GM18517 (cell line): ENCODE data around the gene FLOT2.
"Not testable (repeated sequence)": the region's sequence is repeated elsewhere in the genome, so short reads cannot be mapped to it uniquely, and the experiment has no call there.

Source experiments
- ATAC-seq: cut with Tn5 transposase; IDR thresholded peaks from one replicate; pipeline ENCODE4 v1.9.1; 2021; ENCODE audit warnings: mild to moderate bottlenecking, moderate library complexity; ENCODE audit not compliant: unreplicated experiment

Gene FLOT2

GRCh38 chr17:28896491-28896883 is 1.0 kb downstream of the FLOT2 start:
- no peak for ATAC-seq

GRCh38 chr17:28895794-28896447 is 1.6 kb downstream of the FLOT2 start:
- no peak for ATAC-seq

GRCh38 chr17:28893248-28894183 is 4.0 kb downstream of the FLOT2 start:
- not testable (repeated sequence) for ATAC-seq

- no peak for ATAC-seq
Observed at GRCh38 chr17:28892024-28892423, 5.5 kb downstream of the FLOT2 start.

- no peak for ATAC-seq
Observed at GRCh38 chr17:28891201-28891600, 6.3 kb downstream of the FLOT2 start.

GRCh38 chr17:28889996-28890395 is 7.5 kb downstream of the FLOT2 start:
- no peak for ATAC-seq

- ATAC-seq: no peak
Observed at GRCh38 chr17:28888832-28889231, 8.7 kb downstream of the FLOT2 start.

- no peak for ATAC-seq
Observed at GRCh38 chr17:28887871-28888471, 9.6 kb downstream of the FLOT2 start.

- no peak for ATAC-seq
Observed at GRCh38 chr17:28885951-28886350, 11.6 kb downstream of the FLOT2 start.

GRCh38 chr17:28885363-28885762 is 12.2 kb downstream of the FLOT2 start:
- ATAC-seq: no peak

GRCh38 chr17:28883967-28884702 is 13.4 kb downstream of the FLOT2 start:
- no peak for ATAC-seq

GRCh38 chr17:28882154-28882895 is 15.2 kb downstream of the FLOT2 start:
- no peak for ATAC-seq

GRCh38 chr17:28881533-28882056 is 15.9 kb downstream of the FLOT2 start:
- ATAC-seq: no peak

GRCh38 chr17:28880572-28880945 is 17.0 kb downstream of the FLOT2 start:
- ATAC-seq: no peak

GRCh38 chr17:28879886-28880571 is 17.5 kb downstream of the FLOT2 start:
- ATAC-seq: no peak

- no peak for ATAC-seq
Observed at GRCh38 chr17:28878981-28879380, 18.6 kb downstream of the FLOT2 start.

- no peak for ATAC-seq
Observed at GRCh38 chr17:28878158-28878910, 19.2 kb downstream of the FLOT2 start.

- ATAC-seq: not testable (repeated sequence)
Observed at GRCh38 chr17:28877150-28877711, 20.3 kb downstream of the FLOT2 start.
